ENCODE measurements around the gene UNC13D. TPM values are rescaled to one million over a fixed set of nuclear protein-coding genes. Genes with fewer than 3 reads are reported as not detected.
"Not testable (repeated sequence)": the region's sequence is repeated elsewhere in the genome, so short reads cannot be mapped to it uniquely, and the experiment has no call there.

The UNC13D gene
- total RNA-seq, 2 donors from 2014 or later, result 89.0 to 97.6 TPM

GRCh38 chr17:75878174-75878998, 34.2 kb upstream of the UNC13D start, which contains the start of gene TRIM47:
TSS of gene TRIM47 (minus strand) at chr17:75878581. CDS start at chr17:75878548, 33 bp downstream.
- ATAC-seq (replicated peaks in 1 of 2), result peak; percentile 14 to 36
- peak within 1 kb of the TSS; percentile 85 to 94 for H3K4me3 Mint-ChIP-seq
- DNase-seq, result peak; percentile 28 to 57
- H3K9me3 Mint-ChIP-seq, result no peaks in the 10 kb centered on the region
- H3K4me1 Mint-ChIP-seq (ENCODE audit: low read depth), result peaks cover 32% of the 10 kb centered on the region
- H3K36me3 Mint-ChIP-seq (ENCODE audit: insufficient read depth in 2 of 2), result no peaks in the 10 kb centered on the region
- H3K27ac Mint-ChIP-seq, result peak within 1 kb of the TSS; percentile 60
- no peaks in the 10 kb centered on the region for H3K27me3 Mint-ChIP-seq (ENCODE audit: low read depth)

DNA sequence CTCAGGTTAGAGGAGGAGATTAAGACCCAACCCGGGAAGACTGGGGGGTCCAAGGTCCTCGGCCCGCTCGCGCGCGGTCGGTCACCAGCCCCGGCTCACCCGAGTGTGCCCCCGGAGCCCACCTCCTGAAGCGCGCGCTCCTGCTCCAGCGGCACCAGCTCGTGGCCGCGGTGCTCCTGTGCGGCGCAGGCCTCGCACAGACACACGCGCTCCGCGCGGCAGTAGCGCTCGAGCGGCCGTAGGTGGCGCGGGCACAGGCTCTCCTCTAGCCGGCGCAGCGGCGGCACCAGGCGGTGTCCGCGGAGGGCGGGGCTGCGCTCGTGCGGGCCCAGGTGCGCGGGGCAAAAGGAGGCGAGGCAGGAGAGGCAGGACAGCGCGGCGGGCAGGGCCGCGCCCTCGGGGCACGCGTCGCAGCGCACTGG, 33.6 kb upstream of the UNC13D start:
- Mint-ChIP-seq H3K9me3 (no peaks in the 10 kb centered on the region), H3K27ac (peak overlapping the region; percentile 7), H3K4me1 (ENCODE audit: low read depth) (peaks cover 34% of the 10 kb centered on the region), H3K36me3 (ENCODE audit: insufficient read depth in 2 of 2) (no peaks in the 10 kb centered on the region), H3K4me3 (peak overlapping the region; percentile 73 to 94), H3K27me3 (ENCODE audit: low read depth) (no peaks in the 10 kb centered on the region)
- ATAC-seq (replicated peaks in 1 of 2) (peak; percentile 82 to 88), DNase-seq (peak; percentile 83 to 85)

- peak overlapping the region; percentile 73 to 94 for H3K4me3 Mint-ChIP-seq
- no peaks in the 10 kb centered on the region for H3K36me3 Mint-ChIP-seq (ENCODE audit: insufficient read depth in 2 of 2)
- no peaks in the 10 kb centered on the region for H3K27me3 Mint-ChIP-seq (ENCODE audit: low read depth)
- ATAC-seq (replicated peaks in 1 of 2) (peak; percentile 30 to 34), DNase-seq (peak; percentile 51 to 58)
- H3K9me3 Mint-ChIP-seq, result no peaks in the 10 kb centered on the region
- H3K27ac Mint-ChIP-seq, result peak overlapping the region; percentile 7
- peaks cover 40% of the 10 kb centered on the region for H3K4me1 Mint-ChIP-seq (ENCODE audit: low read depth)
Measured at GRCh38 chr17:75876938-75877751, 32.9 kb upstream of the UNC13D start.

DNA sequence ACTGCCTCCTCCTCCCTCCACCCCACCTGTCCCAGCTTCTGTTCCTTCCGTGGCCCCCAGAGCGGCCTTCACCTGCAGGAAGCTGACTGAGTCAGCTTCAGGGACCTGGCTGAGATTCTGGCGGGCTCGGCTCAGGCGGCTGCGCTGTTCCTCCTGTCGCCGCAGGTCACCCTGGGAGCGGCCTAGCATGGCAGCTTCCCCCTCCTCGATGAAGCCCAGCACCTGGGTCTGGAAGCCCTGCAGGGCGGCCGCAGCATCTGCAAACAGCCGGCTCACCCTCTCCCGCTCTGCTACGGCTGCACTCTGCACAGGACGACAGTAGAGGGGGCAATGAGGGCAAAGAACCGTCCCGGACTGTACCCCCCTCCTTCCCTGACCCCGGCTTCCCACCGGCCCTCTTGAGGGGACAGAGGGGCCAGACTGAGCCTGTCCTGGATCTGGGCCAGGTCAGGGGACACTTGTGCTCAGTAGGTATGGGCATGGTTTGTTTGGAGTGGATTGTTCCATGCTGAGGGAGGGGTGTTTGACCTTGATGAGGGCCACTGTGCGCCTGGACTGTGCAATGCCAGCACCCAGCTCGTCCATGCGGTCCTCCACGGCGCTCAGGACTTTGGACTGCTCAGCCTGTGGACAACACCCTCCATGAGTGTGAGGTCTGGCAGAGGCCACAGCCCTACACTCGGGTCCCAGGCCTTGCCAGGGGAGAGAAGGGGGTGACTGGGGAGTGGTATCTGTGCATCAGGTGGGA, 32.2 kb upstream of the UNC13D start:
- Mint-ChIP-seq H3K27me3 (ENCODE audit: low read depth) (no peaks in the 10 kb centered on the region), H3K4me1 (ENCODE audit: low read depth) (peaks cover 40% of the 10 kb centered on the region), H3K36me3 (ENCODE audit: insufficient read depth in 2 of 2) (no peaks in the 10 kb centered on the region), H3K4me3 (peak overlapping the region; percentile 73 to 94), H3K27ac (peak overlapping the region; percentile 7), H3K9me3 (no peaks in the 10 kb centered on the region)
- peak; percentile 56 to 59 for ATAC-seq (replicated peaks in 1 of 2)
- peak; percentile 70 to 72 for DNase-seq

GRCh38 chr17:75875940-75876189, 31.7 kb upstream of the UNC13D start:
- no peaks in the 10 kb centered on the region for H3K36me3 Mint-ChIP-seq (ENCODE audit: insufficient read depth in 2 of 2)
- peak overlapping the region; percentile 7 for H3K27ac Mint-ChIP-seq
- H3K4me1 Mint-ChIP-seq (ENCODE audit: low read depth), result peaks cover 40% of the 10 kb centered on the region

DNA sequence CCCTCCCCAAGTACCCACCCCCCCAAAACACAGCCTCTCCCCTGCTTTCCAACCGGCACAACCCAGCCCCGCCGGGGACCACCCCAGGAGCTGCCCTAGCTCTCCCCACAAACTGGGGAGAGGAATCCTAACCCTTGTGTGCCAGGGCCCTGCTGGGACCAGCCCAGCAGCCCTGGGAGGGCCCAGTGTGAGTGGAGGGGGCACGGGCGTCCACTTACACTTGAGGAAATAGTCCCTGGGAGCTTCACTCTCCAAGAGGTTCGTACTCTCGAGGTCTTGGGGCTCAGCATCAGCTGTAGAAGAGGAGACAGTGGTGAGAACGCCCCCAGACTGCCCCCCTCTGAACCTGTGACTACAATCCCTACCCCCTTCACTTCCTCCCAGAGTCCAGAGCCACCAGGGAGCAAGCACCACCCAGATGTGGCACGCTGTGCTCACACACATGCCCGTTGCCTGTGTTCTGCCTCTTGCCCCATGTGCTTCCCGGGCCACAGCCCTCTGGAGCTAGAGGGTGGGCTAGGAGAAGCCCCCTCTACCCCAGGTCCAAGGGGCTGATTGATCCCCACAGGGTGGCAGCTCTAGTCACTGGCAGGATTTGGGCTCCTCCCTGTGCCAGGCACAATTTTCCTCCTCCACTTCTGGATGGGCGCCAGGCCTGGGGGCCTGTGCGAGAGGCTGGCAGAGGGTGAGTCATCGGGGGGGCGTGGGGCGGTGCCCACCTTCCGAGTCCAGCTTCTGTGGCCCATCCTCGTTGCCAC, 31.2 kb upstream of the UNC13D start:
- Mint-ChIP-seq H3K36me3 (ENCODE audit: insufficient read depth in 2 of 2) (no peaks in the 10 kb centered on the region), H3K27ac (peak overlapping the region; percentile 7), H3K4me3 (peak overlapping the region; percentile 73 to 94), H3K9me3 (no peaks in the 10 kb centered on the region), H3K4me1 (ENCODE audit: low read depth) (peaks cover 40% of the 10 kb centered on the region), H3K27me3 (ENCODE audit: low read depth) (no peaks in the 10 kb centered on the region)
- no peak for DNase-seq
- ATAC-seq (replicated peaks in 1 of 2), result no peak

More at GRCh38 chr17:75875940-75876189, 31.7 kb upstream of the UNC13D start:
- Mint-ChIP-seq H3K9me3 (no peaks in the 10 kb centered on the region), H3K4me3 (peak overlapping the region; percentile 73 to 94), H3K27me3 (ENCODE audit: low read depth) (no peaks in the 10 kb centered on the region)
- no peak for DNase-seq
- no peak for ATAC-seq (replicated peaks in 1 of 2)

GRCh38 chr17:75874323-75875181, 30.3 kb upstream of the UNC13D start:
- no peak for DNase-seq
- H3K4me3 Mint-ChIP-seq, result peak overlapping the region in 1 of 2 donors; percentile 25
- no peak for ATAC-seq (replicated peaks in 1 of 2)
- no peaks in the 10 kb centered on the region for H3K9me3 Mint-ChIP-seq
- no peaks in the 10 kb centered on the region for H3K36me3 Mint-ChIP-seq (ENCODE audit: insufficient read depth in 2 of 2)
- H3K27me3 Mint-ChIP-seq (ENCODE audit: low read depth), result no peaks in the 10 kb centered on the region
- no peak overlapping the region for H3K27ac Mint-ChIP-seq
- peaks cover 40% of the 10 kb centered on the region for H3K4me1 Mint-ChIP-seq (ENCODE audit: low read depth)

DNA sequence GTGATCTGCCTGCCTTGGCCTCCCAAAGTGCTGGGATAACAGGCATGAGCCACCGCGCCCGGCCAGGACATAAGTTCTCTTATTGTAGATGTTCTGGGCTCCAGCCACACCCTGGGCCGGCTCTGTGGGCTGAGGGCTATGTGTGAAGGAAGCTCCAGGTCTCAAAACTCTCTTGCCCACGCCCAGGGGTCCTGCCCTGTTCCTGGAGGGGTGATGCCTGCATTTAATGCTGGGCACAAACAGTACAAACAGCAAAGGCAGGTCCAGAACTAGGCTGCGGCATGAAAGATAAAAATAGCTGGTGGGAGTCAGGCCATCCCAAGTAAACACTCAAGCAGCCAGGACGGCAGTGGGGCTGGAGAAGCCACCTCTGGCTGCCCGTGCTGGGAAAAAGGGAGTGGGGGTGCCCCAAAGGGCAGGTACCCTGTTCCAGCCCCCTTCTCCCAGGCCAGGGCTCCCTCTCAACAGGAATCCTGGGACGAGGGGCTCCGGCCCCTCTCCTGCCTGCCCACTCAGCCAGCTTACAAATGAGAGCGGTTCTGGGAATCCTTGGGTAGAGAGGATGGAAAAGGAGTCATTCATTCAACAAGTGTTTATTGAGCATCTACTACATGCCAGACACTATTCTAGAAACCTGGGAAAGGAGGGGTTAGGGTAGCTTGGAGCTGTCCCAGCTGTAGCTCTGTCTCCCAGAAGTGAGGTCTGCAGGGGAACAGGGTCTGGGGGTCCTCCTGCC, 29.6 kb upstream of the UNC13D start:
- Mint-ChIP-seq H3K27ac (no peak overlapping the region), H3K27me3 (ENCODE audit: low read depth) (no peaks in the 10 kb centered on the region), H3K4me1 (ENCODE audit: low read depth) (peaks cover 36% of the 10 kb centered on the region), H3K9me3 (no peaks in the 10 kb centered on the region), H3K4me3 (peak overlapping the region in 1 of 2 donors; percentile 25), H3K36me3 (ENCODE audit: insufficient read depth in 2 of 2) (no peaks in the 10 kb centered on the region)
- ATAC-seq (replicated peaks in 1 of 2) (no peak), DNase-seq (no peak)

GRCh38 chr17:75872434-75873351, 28.5 kb upstream of the UNC13D start:
- no peak overlapping the region for H3K4me3 Mint-ChIP-seq
- peaks cover 33% of the 10 kb centered on the region for H3K4me1 Mint-ChIP-seq (ENCODE audit: low read depth)
- H3K9me3 Mint-ChIP-seq, result no peaks in the 10 kb centered on the region
- H3K27me3 Mint-ChIP-seq (ENCODE audit: low read depth), result no peaks in the 10 kb centered on the region
- H3K36me3 Mint-ChIP-seq (ENCODE audit: insufficient read depth in 2 of 2), result no peaks in the 10 kb centered on the region
- H3K27ac Mint-ChIP-seq, result no peak overlapping the region
- DNase-seq (peak in 1 of 2 donors; percentile 42), ATAC-seq (replicated peaks in 1 of 2) (no peak)

GRCh38 chr17:75870228-75870627, 26.0 kb upstream of the UNC13D start:
- DNase-seq; H3K9me3 Mint-ChIP-seq; H3K36me3 Mint-ChIP-seq (ENCODE audit: insufficient read depth in 2 of 2); H3K27me3 Mint-ChIP-seq (ENCODE audit: low read depth); H3K4me3 Mint-ChIP-seq; ATAC-seq (replicated peaks in 1 of 2); H3K27ac Mint-ChIP-seq: not testable (repeated sequence)
- H3K4me1 Mint-ChIP-seq (ENCODE audit: low read depth), result peaks cover 20% of the 10 kb centered on the region
